ENCODE results near the gene PTPRK. TPM values are rescaled to one million over a fixed set of nuclear protein-coding genes. Genes with fewer than 3 reads are reported as not detected.

PTPRK gene
- total RNA-seq, 4 donors from 2014 or later, result 34.6 to 56.5 (median 47.0) TPM

DNA sequence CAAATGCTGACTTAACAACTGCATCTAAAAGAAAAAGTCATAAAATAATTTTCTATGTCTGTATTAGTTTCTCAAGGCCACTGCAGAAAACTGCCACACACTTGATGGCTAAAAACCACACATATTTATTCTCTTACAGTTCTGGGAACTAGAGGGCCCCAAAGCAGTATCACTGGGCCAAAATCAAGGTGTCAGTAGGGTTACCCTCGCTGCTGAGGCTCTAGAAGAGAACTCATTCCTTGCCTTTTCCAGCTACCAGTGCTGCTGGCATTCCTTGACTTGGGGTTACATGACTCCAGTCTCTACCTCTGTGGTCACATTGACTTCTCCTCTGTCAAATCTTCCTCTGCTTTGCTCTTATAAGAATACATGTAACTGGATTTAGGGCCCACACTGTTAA, 494.9 kb downstream of the PTPRK start:
- no peak for DNase-seq
- H3K27ac ChIP-seq, result no peak overlapping the region
- intact Hi-C loops (cut with DNase I), result no loop called here
- no peaks in the 10 kb centered on the region for H3K4me1 ChIP-seq
- no peaks in the 10 kb centered on the region for H3K9me3 ChIP-seq
- no peak overlapping the region for H3K4me3 ChIP-seq (replicated peaks in 1 of 3)
- WGBS, 2 donors, result 84 to 88% methylated on average over 1 of the region's 1 CpG
- H3K27me3 ChIP-seq, result no peaks in the 10 kb centered on the region
- no peak for TF ChIP-seq POLR2A (IDR thresholded peaks at IDR 0.05)
- TF ChIP-seq, protein P1, sequence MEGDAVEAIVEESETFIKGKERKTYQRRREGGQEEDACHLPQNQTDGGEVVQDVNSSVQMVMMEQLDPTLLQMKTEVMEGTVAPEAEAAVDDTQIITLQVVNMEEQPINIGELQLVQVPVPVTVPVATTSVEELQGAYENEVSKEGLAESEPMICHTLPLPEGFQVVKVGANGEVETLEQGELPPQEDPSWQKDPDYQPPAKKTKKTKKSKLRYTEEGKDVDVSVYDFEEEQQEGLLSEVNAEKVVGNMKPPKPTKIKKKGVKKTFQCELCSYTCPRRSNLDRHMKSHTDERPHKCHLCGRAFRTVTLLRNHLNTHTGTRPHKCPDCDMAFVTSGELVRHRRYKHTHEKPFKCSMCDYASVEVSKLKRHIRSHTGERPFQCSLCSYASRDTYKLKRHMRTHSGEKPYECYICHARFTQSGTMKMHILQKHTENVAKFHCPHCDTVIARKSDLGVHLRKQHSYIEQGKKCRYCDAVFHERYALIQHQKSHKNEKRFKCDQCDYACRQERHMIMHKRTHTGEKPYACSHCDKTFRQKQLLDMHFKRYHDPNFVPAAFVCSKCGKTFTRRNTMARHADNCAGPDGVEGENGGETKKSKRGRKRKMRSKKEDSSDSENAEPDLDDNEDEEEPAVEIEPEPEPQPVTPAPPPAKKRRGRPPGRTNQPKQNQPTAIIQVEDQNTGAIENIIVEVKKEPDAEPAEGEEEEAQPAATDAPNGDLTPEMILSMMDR (IDR thresholded peaks at IDR 0.05), result no peak
- no peaks in the 10 kb centered on the region for H3K36me3 ChIP-seq

DNA sequence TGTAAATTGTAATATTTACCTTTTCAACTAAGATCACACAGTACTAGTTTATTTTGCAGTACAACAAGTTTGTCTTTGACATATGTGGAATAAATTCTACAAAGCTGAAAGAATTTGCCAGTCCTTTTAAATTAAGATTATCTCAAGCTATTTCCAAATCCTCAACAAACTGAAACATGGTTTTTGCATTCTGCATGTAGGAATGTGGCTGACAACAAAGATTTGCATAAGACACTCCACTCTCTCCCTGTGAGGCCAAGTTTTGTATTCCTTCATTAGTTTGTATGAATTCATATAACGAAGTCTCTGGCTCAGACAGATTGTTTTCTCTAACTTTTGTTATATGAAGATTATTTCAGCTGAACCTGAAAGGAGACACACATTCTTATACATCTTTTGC, 495.4 kb downstream of the PTPRK start:
- no peak overlapping the region for H3K4me3 ChIP-seq (replicated peaks in 1 of 3)
- no peak for DNase-seq
- intact Hi-C loops (cut with DNase I), result no loop called here
- no peaks in the 10 kb centered on the region for H3K27me3 ChIP-seq
- no peak overlapping the region for H3K27ac ChIP-seq
- H3K4me1 ChIP-seq, result no peaks in the 10 kb centered on the region
- WGBS, 2 donors, result 88 to 91% methylated on average over 1 of the region's 1 CpG
- no peaks in the 10 kb centered on the region for H3K36me3 ChIP-seq
- no peaks in the 10 kb centered on the region for H3K9me3 ChIP-seq
- TF ChIP-seq POLR2A (IDR thresholded peaks at IDR 0.05), result no peak
- TF ChIP-seq, protein P1 (IDR thresholded peaks at IDR 0.05), result no peak

DNA sequence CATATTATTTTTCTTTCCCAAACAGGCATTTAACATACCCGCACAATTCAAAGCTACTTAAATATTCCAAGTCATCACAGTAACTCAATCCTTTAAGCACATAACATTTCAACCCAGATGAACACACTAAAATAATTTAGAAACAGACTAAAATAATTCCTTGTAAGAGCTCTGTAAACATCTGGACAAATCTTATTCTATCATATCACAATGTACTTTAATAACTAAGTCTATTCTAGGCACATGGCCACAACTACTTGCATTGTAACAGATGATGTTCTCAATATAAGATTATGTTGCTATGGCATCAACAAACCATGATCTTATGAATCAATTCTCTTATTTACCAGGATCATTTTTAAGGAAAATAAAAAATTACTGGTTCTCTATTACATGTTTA, 496.4 kb downstream of the PTPRK start:
- TF ChIP-seq, protein P1 (IDR thresholded peaks at IDR 0.05), result no peak
- TF ChIP-seq POLR2A (IDR thresholded peaks at IDR 0.05), result no peak
- Histone ChIP-seq H3K27me3 (no peaks in the 10 kb centered on the region), H3K27ac (no peak overlapping the region), H3K4me1 (no peaks in the 10 kb centered on the region), H3K4me3 (replicated peaks in 1 of 3) (no peak overlapping the region), H3K36me3 (no peaks in the 10 kb centered on the region), H3K9me3 (no peaks in the 10 kb centered on the region)
- intact Hi-C loops (cut with DNase I), result no loop called here
- WGBS, 2 donors, result 98 to 100% methylated on average over 1 of the region's 1 CpG
- DNase-seq, result no peak

GRCh38 chr6:128018821-128019220, 501.6 kb downstream of the PTPRK start:
- H3K4me3 ChIP-seq (replicated peaks in 1 of 3), result no peak overlapping the region
- no peaks in the 10 kb centered on the region for H3K9me3 ChIP-seq
- H3K4me1 ChIP-seq, result no peaks in the 10 kb centered on the region
- intact Hi-C loops (cut with DNase I), result no loop called here
- no peak for TF ChIP-seq POLR2A (IDR thresholded peaks at IDR 0.05)
- TF ChIP-seq, protein P1 (IDR thresholded peaks at IDR 0.05), result no peak
- H3K36me3 ChIP-seq, result no peaks in the 10 kb centered on the region
- DNase-seq, result no peak
- WGBS, 2 donors, result 93 to 96% methylated on average over 2 of the region's 2 CpGs
- no peaks in the 10 kb centered on the region for H3K27me3 ChIP-seq
- no peak overlapping the region for H3K27ac ChIP-seq

DNA sequence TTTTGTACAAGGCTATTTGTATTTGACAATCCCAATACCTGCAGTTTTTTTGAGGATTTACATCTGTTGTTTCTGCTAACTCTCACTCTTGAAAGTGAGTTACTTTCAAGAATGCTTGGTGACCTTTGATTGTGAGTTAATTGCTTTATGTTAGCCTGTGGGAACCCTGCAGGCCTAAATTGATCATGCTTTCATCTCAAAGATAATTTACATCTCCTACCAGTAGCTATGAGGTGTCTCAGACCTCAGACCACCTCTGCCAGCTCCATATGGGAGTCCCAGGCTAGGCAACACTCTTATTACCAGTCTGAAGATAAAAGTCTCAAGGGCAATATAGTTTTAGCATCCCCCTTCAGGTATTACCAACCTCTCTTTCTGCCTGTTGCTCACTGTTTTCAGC, 503.1 kb downstream of the PTPRK start:
- intact Hi-C loops (cut with DNase I), result no loop called here
- TF ChIP-seq, protein P1 (IDR thresholded peaks at IDR 0.05), result no peak
- TF ChIP-seq POLR2A (IDR thresholded peaks at IDR 0.05), result no peak

More for the DNA sequence above, 503.1 kb downstream of the PTPRK start:
- no peak overlapping the region for H3K4me3 ChIP-seq (replicated peaks in 1 of 3)
- H3K27me3 ChIP-seq, result no peaks in the 10 kb centered on the region
- no peaks in the 10 kb centered on the region for H3K4me1 ChIP-seq
- no peak for DNase-seq
- no peaks in the 10 kb centered on the region for H3K36me3 ChIP-seq
- H3K27ac ChIP-seq, result no peak overlapping the region
- H3K9me3 ChIP-seq, result no peaks in the 10 kb centered on the region

Data from thyroid gland (tissue), 4 donors.